Gastrocnemius medialis (tissue), 4 donors: ENCODE data around the gene DPYSL5. TPM values are rescaled to one million over a fixed set of nuclear protein-coding genes. Genes with fewer than 3 reads are reported as not detected.

Source experiments
- ATAC-seq, 2 donors: fragments of 150-250 bp; one replicate each; pipeline ENCODE4 v1.9.1; 2016
- DNase-seq, 2 donors: peaks; one replicate each; pipeline ENCODE4 v3.0.0-alpha.2; 2019
- H3K27ac ChIP-seq, 4 donors: fragments of 200-600 bp; sonication (generic); 1 replicate in 1 of 4; 2 replicates in 3 of 4; pipeline ENCODE4 v1.5.1; 2016 to 2018; ENCODE audit warnings: mild to moderate bottlenecking in 2 of 4, moderate library complexity in 1 of 4
- H3K27me3 ChIP-seq, 3 donors: fragments of 200-600 bp; sonication (generic) in 2 of 3; 1 replicate in 1 of 3; 2 replicates in 2 of 3; pipeline versions ENCODE4 v1.5.1 to v1.6.0; 2016 to 2019; ENCODE audit warnings: mild to moderate bottlenecking in 1 of 3, moderate library complexity in 1 of 3
- H3K36me3 ChIP-seq, 2 donors: fragments of 200-600 bp; sonication (generic) in 1 of 2; one replicate each; pipeline ENCODE4 v1.5.1; 2017 to 2018
- H3K4me1 ChIP-seq, 2 donors: fragments of 200-600 bp; sonication (generic) in 1 of 2; one replicate each; pipeline ENCODE4 v1.5.1; 2016 to 2017; ENCODE audit warnings: mild to moderate bottlenecking in 2 of 2
- H3K4me3 ChIP-seq, 4 donors: fragments of 200-600 bp; sonication (generic) in 3 of 4; 1 replicate in 1 of 4; 2 replicates in 3 of 4; pipeline ENCODE4 v1.5.1; 2016 to 2019; ENCODE audit warnings: mild to moderate bottlenecking in 2 of 4
- H3K9me3 ChIP-seq, 3 donors: fragments of 200-600 bp; sonication (generic) in 2 of 3; 1 replicate in 1 of 3; 2 replicates in 2 of 3; pipeline ENCODE4 v1.5.1; 2016 to 2019
- CTCF ChIP-seq, 5 experiments: fragments of 450-650 bp in 3 of 5; fragments of 200-600 bp in 2 of 5; sonication (generic) in 2 of 5; IDR thresholded peaks in 4 of 5; conservative IDR thresholded peaks in 1 of 5; 1 replicate in 4 of 5; 2 replicates in 1 of 5; pipeline ENCODE4 v1.5.1; 2016 to 2019; ENCODE audit warnings: antibody characterized with exemption in 5 of 5, mild to moderate bottlenecking in 3 of 5, moderate library complexity in 3 of 5
- POLR2A ChIP-seq, 2 donors: fragments of 450-650 bp; IDR thresholded peaks; one replicate each; pipeline ENCODE4 v1.6.1; 2017; ENCODE audit warnings: antibody characterized with exemption in 2 of 2, mild to moderate bottlenecking in 2 of 2, moderate library complexity in 2 of 2
- in situ Hi-C, 4 donors: fragments of 200-750 bp; cut with MboI; loops; one replicate each; pipeline versions ENCODE4 v1.15.0 to v1.8.0; 2017; ENCODE audit warnings: low sequenced_read_pairs in 4 of 4
- intact Hi-C: fragments of 100-400 bp; cut with DNase I; formaldehyde crosslinking; loops from one replicate; pipeline ENCODE4 v1.15.1; 2023; ENCODE audit warnings: low total_unique reads
- total RNA-seq, 4 donors: library from RNA; depleted of rRNA; stranded (reverse); fragments of >200 nt; gene quantifications; one replicate each; pipeline versions ENCODE4 v1.1.0 to v1.2.3, GENCODE V29; 2016

The DPYSL5 gene
- total RNA-seq, 4 donors from 2014 or later: not detected

GRCh38 chr2:26807788-26808460 is 40.0 kb upstream of the DPYSL5 start:
- in situ Hi-C loops (no loop called here), intact Hi-C loops (no loop called here)
- Histone ChIP-seq H3K27me3 (no peaks in the 10 kb centered on the region), H3K27ac (no peak overlapping the region), H3K36me3 (no peaks in the 10 kb centered on the region), H3K9me3 (no peaks in the 10 kb centered on the region), H3K4me1 (no peaks in the 10 kb centered on the region), H3K4me3 (no peak overlapping the region)
- no peak for DNase-seq
- ATAC-seq: no peak
- no peak for TF ChIP-seq POLR2A (IDR thresholded peaks at IDR 0.05)

GRCh38 chr2:26809211-26809610 is 38.7 kb upstream of the DPYSL5 start:
- Histone ChIP-seq H3K4me1 (no peaks in the 10 kb centered on the region), H3K4me3 (no peak overlapping the region), H3K27me3 (no peaks in the 10 kb centered on the region), H3K9me3 (no peaks in the 10 kb centered on the region), H3K27ac (no peak overlapping the region), H3K36me3 (no peaks in the 10 kb centered on the region)
- no peak for DNase-seq
- no peak for ATAC-seq
- in situ Hi-C loops (no loop called here), intact Hi-C loops (no loop called here)
- no peak for TF ChIP-seq POLR2A (IDR thresholded peaks at IDR 0.05)
- TF ChIP-seq CTCF (IDR thresholded peaks at IDR 0.05 in 4 of 5, conservative IDR thresholded peaks at IDR 0.05 in 1 of 5): no peak

- in situ Hi-C loops (no loop called here), intact Hi-C loops (no loop called here)
- DNase-seq (no peak), ATAC-seq (no peak)
- H3K36me3 ChIP-seq: no peaks in the 10 kb centered on the region
- H3K27me3 ChIP-seq: no peaks in the 10 kb centered on the region
- no peaks in the 10 kb centered on the region for H3K4me1 ChIP-seq
- no peak for TF ChIP-seq POLR2A (IDR thresholded peaks at IDR 0.05)
- TF ChIP-seq CTCF (IDR thresholded peaks at IDR 0.05 in 4 of 5, conservative IDR thresholded peaks at IDR 0.05 in 1 of 5): no peak
- H3K4me3 ChIP-seq: no peak overlapping the region
- no peaks in the 10 kb centered on the region for H3K9me3 ChIP-seq
- H3K27ac ChIP-seq: no peak overlapping the region
These were observed 37.9 kb upstream of the DPYSL5 start for GRCh38 chr2:26809876-26810577.

- DNase-seq (no peak), ATAC-seq (no peak)
- H3K4me1 ChIP-seq: no peaks in the 10 kb centered on the region
- no peaks in the 10 kb centered on the region for H3K9me3 ChIP-seq
- no peak overlapping the region for H3K27ac ChIP-seq
- in situ Hi-C loops: no loop called here
- no peak overlapping the region for H3K4me3 ChIP-seq
- H3K27me3 ChIP-seq: peaks cover 0 to 6% (median 0%) of the 10 kb centered on the region in 3 donors
- TF ChIP-seq CTCF (IDR thresholded peaks at IDR 0.05 in 4 of 5, conservative IDR thresholded peaks at IDR 0.05 in 1 of 5): no peak
- no peak for TF ChIP-seq POLR2A (IDR thresholded peaks at IDR 0.05)
- no peaks in the 10 kb centered on the region for H3K36me3 ChIP-seq
- intact Hi-C loops: no loop called here
These were observed 36.7 kb upstream of the DPYSL5 start for GRCh38 chr2:26811261-26811660.

- in situ Hi-C loops (no loop called here), intact Hi-C loops (no loop called here)
- H3K36me3 ChIP-seq: no peaks in the 10 kb centered on the region
- H3K4me1 ChIP-seq: no peaks in the 10 kb centered on the region
- ATAC-seq: no peak
- H3K27me3 ChIP-seq: peaks cover 0 to 6% (median 0%) of the 10 kb centered on the region in 3 donors
- no peak overlapping the region for H3K4me3 ChIP-seq
- H3K9me3 ChIP-seq: no peaks in the 10 kb centered on the region
- no peak overlapping the region for H3K27ac ChIP-seq
- TF ChIP-seq CTCF (IDR thresholded peaks at IDR 0.05 in 4 of 5, conservative IDR thresholded peaks at IDR 0.05 in 1 of 5) (no peak), POLR2A (IDR thresholded peaks at IDR 0.05) (no peak)
- no peak for DNase-seq
These were observed 35.9 kb upstream of the DPYSL5 start for GRCh38 chr2:26811791-26812694.
